MG63 (cell line): Measurements from ENCODE around the gene FAM131A. TPM values are rescaled to one million over a fixed set of nuclear protein-coding genes. Genes with fewer than 3 reads are reported as not detected.

Experiments used
- DNase-seq: peaks from one replicate; pipeline ENCODE4 v3.0.0-alpha.2; 2020
- H3K27me3 ChIP-seq: fragments of 250-450 bp; sonication (Bioruptor Pico); 2 replicates; pipeline ENCODE4 v1.5.1; 2020; ENCODE audit warnings: mild to moderate bottlenecking, moderate library complexity
- H3K36me3 ChIP-seq: fragments of 250-450 bp; sonication (Bioruptor Pico); 2 replicates; pipeline ENCODE4 v1.5.1; 2020; ENCODE audit warnings: mild to moderate bottlenecking, moderate library complexity
- H3K4me3 ChIP-seq: fragments of 250-450 bp; sonication (Bioruptor Pico); 2 replicates; pipeline ENCODE4 v1.5.1; 2020; ENCODE audit warnings: mild to moderate bottlenecking, moderate library complexity
- H3K9me3 ChIP-seq: fragments of 250-450 bp; sonication (Bioruptor Pico); 2 replicates; pipeline ENCODE4 v1.5.1; 2020; ENCODE audit warnings: mild to moderate bottlenecking, moderate library complexity
- total RNA-seq: library from RNA; depleted of rRNA; stranded (reverse); fragments of >200 nt; shearing (Covaris generic); gene quantifications from 2 replicates; pipeline ENCODE4 v1.2.3, GENCODE V29; 2014; ENCODE audit warnings: low replicate concordance

FAM131A gene
- total RNA-seq, 1 experiment from 2014 or later, result 8.8 TPM

GRCh38 chr3:184314700-184315542 is 22.5 kb upstream of the FAM131A start:
- DNase-seq, result peak; percentile 86
- Histone ChIP-seq H3K36me3 (peaks cover 48% of the 10 kb centered on the region), H3K27me3 (0 out of 2 replicates have a peak, but pooled peaks cover 2% of the 10 kb centered on the region), H3K4me3 (peak overlapping the region; percentile 87), H3K9me3 (no peaks in the 10 kb centered on the region)

DNA sequence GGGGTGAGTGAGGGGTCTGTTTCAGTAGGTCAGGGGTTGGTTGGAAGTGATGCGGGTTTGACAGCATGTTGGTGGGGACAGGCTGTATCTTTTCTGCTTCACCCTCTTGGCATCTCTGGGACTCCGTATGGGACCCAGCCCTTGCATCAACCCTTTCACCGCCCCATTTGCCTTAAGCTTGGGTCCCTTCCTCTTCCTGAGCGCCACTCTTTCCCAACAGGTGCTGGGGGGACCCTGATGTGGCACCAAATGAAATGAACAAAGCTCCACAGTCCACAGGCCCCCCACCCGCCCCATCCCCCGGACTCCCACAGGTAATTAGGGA is 21.9 kb upstream of the FAM131A start:
- H3K27me3 ChIP-seq, result 0 out of 2 replicates have a peak, but pooled peaks cover 2% of the 10 kb centered on the region
- no peak for DNase-seq
- peak overlapping the region; percentile 87 for H3K4me3 ChIP-seq
- peaks cover 53% of the 10 kb centered on the region for H3K36me3 ChIP-seq
- H3K9me3 ChIP-seq, result no peaks in the 10 kb centered on the region

GRCh38 chr3:184315871-184316661 is 21.3 kb upstream of the FAM131A start:
- Histone ChIP-seq H3K9me3 (no peaks in the 10 kb centered on the region), H3K36me3 (peaks cover 58% of the 10 kb centered on the region), H3K27me3 (0 out of 2 replicates have a peak, but pooled peaks cover 2% of the 10 kb centered on the region), H3K4me3 (peak overlapping the region; percentile 87)
- DNase-seq, result no peak

- no peak for DNase-seq
- peaks cover 65% of the 10 kb centered on the region for H3K36me3 ChIP-seq
- peak overlapping the region; percentile 87 for H3K4me3 ChIP-seq
- no peaks in the 10 kb centered on the region for H3K9me3 ChIP-seq
- H3K27me3 ChIP-seq, result 0 out of 2 replicates have a peak, but pooled peaks cover 2% of the 10 kb centered on the region
Measured at GRCh38 chr3:184316792-184317191, 20.6 kb upstream of the FAM131A start.

- peak overlapping the region; percentile 87 for H3K4me3 ChIP-seq
Measured at GRCh38 chr3:184317201-184317600, 20.2 kb upstream of the FAM131A start.

GRCh38 chr3:184320104-184320445 is 17.3 kb upstream of the FAM131A start:
- no peaks in the 10 kb centered on the region for H3K9me3 ChIP-seq
- H3K36me3 ChIP-seq, result peaks cover 97% of the 10 kb centered on the region
- peak overlapping the region; percentile 32 for H3K4me3 ChIP-seq
- 0 out of 2 replicates have a peak, but pooled peaks cover 2% of the 10 kb centered on the region for H3K27me3 ChIP-seq
- peak; percentile 99 for DNase-seq

More at GRCh38 chr3:184317201-184317600, 20.2 kb upstream of the FAM131A start:
- peaks cover 69% of the 10 kb centered on the region for H3K36me3 ChIP-seq
- H3K9me3 ChIP-seq, result no peaks in the 10 kb centered on the region
- 0 out of 2 replicates have a peak, but pooled peaks cover 2% of the 10 kb centered on the region for H3K27me3 ChIP-seq
- DNase-seq, result no peak

DNA sequence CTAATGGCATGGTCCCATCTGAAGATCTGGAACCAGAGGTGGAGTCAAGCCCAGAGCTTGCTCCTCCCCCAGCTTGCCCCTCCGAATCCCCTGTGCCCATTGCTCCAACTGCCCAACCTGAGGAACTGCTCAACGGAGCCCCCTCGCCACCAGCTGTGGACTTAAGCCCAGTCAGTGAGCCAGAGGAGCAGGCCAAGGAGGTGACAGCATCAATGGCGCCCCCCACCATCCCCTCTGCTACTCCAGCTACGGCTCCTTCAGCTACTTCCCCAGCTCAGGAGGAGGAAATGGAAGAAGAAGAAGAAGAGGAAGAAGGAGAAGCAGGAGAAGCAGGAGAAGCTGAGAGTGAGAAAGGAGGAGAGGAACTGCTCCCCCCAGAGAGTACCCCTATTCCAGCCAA is 15.7 kb upstream of the FAM131A start:
- no peaks in the 10 kb centered on the region for H3K9me3 ChIP-seq
- H3K27me3 ChIP-seq, result 0 out of 2 replicates have a peak, but pooled peaks cover 2% of the 10 kb centered on the region
- no peak for DNase-seq
- H3K36me3 ChIP-seq, result peaks cover 97% of the 10 kb centered on the region
- H3K4me3 ChIP-seq, result no peak overlapping the region

DNA sequence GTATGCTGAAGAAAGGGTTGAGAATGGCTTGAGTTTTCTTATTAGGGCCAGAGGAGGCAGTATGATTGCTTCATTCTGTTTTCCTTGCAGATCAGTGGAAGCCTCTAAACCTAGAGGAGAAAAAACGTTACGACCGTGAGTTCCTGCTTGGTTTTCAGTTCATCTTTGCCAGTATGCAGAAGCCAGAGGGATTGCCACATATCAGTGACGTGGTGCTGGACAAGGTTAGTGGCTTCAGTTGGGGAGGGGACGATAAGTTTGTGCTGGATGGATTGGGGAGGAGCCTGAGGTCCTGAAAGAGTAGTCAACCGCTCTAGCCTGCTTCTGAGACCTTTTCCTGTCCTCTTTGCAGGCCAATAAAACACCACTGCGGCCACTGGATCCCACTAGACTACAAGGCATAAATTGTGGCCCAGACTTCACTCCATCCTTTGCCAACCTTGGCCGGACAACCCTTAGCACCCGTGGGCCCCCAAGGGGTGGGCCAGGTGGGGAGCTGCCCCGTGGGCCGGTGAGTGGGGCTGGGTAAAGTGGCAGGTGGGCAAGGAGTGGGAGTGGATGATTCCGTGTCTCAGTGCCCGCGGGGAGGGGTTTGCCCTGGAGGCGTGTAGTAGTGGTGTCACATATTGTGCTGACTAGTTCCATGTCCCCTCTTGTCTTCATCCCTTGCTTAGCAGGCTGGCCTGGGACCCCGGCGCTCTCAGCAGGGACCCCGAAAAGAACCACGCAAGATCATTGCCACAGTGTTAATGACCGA is 14.5 kb upstream of the FAM131A start:
- H3K36me3 ChIP-seq, result peaks cover 97% of the 10 kb centered on the region
- H3K9me3 ChIP-seq, result no peaks in the 10 kb centered on the region
- DNase-seq, result no peak
- no peak overlapping the region for H3K4me3 ChIP-seq
- H3K27me3 ChIP-seq, result 0 out of 2 replicates have a peak, but pooled peaks cover 2% of the 10 kb centered on the region

- no peak overlapping the region for H3K4me3 ChIP-seq
- DNase-seq, result no peak
- H3K27me3 ChIP-seq, result 0 out of 2 replicates have a peak, but pooled peaks cover 2% of the 10 kb centered on the region
- H3K9me3 ChIP-seq, result no peaks in the 10 kb centered on the region
- H3K36me3 ChIP-seq, result peaks cover 97% of the 10 kb centered on the region
Measured at GRCh38 chr3:184323696-184324095, 13.7 kb upstream of the FAM131A start.

GRCh38 chr3:184325269-184325668 is 12.1 kb upstream of the FAM131A start:
- Histone ChIP-seq H3K4me3 (no peak overlapping the region), H3K27me3 (no peaks in the 10 kb centered on the region), H3K36me3 (peaks cover 100% of the 10 kb centered on the region), H3K9me3 (no peaks in the 10 kb centered on the region)
- DNase-seq, result no peak

DNA sequence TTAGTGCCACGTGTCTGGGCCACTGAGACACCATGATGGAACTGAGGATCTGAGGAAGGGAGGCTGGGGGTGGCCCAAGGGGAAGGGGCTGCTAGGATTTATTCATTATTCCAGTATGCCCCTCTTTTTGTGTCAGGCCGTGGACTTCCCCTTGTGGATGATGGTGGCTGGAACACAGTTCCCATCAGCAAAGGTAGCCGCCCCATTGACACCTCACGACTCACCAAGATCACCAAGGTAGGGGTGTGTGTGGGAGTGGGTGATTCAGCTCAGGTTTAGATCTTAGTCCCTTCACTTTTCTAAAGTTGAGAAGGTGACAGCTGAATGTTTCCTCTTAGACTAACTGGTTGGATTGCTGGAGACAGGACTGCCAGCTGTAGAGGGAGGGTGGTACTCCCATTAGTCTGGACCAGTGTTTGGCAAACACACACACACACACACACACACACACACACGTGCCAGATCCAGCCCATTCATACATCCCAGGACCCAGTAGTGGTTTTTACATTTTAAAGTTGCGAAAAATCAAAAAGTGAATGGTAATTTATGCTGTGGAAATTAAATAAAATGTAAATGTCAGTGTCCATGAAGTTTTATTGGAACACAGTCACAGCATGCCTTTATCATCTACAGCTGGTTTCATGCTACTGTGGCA is 11.6 kb upstream of the FAM131A start:
- no peak for DNase-seq
- Histone ChIP-seq H3K4me3 (no peak overlapping the region), H3K27me3 (no peaks in the 10 kb centered on the region), H3K36me3 (peaks cover 100% of the 10 kb centered on the region), H3K9me3 (no peaks in the 10 kb centered on the region)

DNA sequence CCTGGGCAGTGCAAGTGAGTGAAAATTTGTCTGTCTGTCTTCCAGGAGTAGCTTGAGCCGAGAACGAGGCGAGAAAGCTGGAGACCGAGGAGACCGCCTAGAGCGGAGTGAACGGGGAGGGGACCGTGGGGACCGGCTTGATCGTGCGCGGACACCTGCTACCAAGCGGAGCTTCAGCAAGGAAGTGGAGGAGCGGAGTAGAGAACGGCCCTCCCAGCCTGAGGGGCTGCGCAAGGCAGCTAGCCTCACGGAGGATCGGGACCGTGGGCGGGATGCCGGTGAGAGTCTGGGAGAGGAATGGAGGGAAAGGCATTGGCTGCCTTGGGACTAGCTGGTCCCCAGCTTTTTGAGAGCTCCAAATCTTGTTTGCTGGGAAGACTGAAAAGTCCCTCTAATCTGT is 10.2 kb upstream of the FAM131A start:
- no peaks in the 10 kb centered on the region for H3K27me3 ChIP-seq
- no peak for DNase-seq
- no peak overlapping the region for H3K4me3 ChIP-seq
- no peaks in the 10 kb centered on the region for H3K9me3 ChIP-seq
- peaks cover 100% of the 10 kb centered on the region for H3K36me3 ChIP-seq

GRCh38 chr3:184328516-184328915 is 8.9 kb upstream of the FAM131A start:
- DNase-seq, result no peak
- Histone ChIP-seq H3K36me3 (peaks cover 100% of the 10 kb centered on the region), H3K27me3 (no peaks in the 10 kb centered on the region), H3K9me3 (no peaks in the 10 kb centered on the region), H3K4me3 (no peak overlapping the region)

GRCh38 chr3:184332370-184333090 is 4.9 kb upstream of the FAM131A start:
- H3K36me3 ChIP-seq, result peaks cover 90% of the 10 kb centered on the region
- no peaks in the 10 kb centered on the region for H3K9me3 ChIP-seq
- no peaks in the 10 kb centered on the region for H3K27me3 ChIP-seq
- H3K4me3 ChIP-seq, result no peak overlapping the region
- peak; percentile 72 for DNase-seq

DNA sequence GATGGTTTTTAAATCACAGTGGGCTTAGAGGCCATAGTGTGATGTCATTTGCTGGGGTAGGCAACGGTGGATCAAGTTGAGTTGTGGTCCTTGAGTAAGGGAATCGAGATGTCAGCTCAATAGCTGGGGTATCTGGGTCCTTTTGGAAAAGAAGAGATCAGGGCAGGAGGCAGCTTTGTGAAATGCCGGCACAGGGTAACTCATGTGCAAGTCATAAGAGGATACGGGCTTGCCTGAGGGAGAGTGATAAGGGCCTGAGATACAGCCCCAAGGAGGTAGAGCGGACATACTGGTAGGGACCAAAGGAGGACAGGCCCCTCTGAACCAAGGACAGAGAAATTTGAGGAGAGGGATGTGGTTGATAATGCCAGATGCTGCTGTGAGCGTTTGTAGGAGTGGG is 4.2 kb upstream of the FAM131A start:
- no peak for DNase-seq
- Histone ChIP-seq H3K9me3 (no peaks in the 10 kb centered on the region), H3K36me3 (peaks cover 84% of the 10 kb centered on the region), H3K4me3 (no peak overlapping the region), H3K27me3 (no peaks in the 10 kb centered on the region)

- Histone ChIP-seq H3K9me3 (no peaks in the 10 kb centered on the region), H3K36me3 (peaks cover 79% of the 10 kb centered on the region), H3K4me3 (no peak overlapping the region), H3K27me3 (no peaks in the 10 kb centered on the region)
- DNase-seq, result no peak
Measured at GRCh38 chr3:184333700-184334099, 3.7 kb upstream of the FAM131A start.
